GM19238 (cell line): Measurements from ENCODE around the gene TCERG1L.

Experiments used
- DNase-seq: peaks from one replicate; pipeline ENCODE4 v3.0.0; 2011; ENCODE audit warnings: low spot score; ENCODE audit not compliant: insufficient read length

TCERG1L gene

DNA sequence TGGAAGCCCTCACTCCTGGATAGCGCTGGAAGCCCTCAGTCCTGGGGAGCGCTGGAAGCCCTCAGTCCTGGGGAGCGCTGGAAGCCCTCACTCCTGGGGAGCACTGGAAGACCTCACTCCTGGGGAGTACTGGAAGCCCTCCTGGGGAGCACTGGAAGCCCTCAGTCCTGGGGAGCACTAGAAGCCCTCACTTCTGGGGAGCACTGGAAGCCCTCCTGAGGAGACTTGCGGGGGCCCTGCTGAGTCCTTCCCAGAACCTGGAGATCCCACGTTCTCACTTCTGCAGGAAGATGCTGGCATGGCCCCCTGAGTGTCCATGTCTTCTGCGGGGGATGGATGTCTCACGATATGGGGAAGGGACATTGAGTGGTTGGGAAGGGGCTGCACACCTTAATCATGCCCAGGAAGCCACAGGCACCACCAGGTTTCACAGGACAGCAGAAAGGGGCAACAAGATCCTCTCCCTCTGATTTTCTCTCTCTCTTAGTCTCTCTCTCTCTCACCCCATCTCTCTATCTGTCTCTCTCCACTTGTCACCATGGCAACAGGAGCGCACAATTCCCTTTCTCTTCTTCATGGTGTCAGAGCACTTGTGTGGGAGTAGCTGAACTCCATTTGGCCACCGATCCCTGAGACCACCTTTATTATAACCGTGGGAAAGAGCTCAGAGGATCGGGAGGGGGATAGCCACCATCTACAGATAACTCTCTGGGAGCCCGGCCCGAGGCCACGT, 267.0 kb downstream of the TCERG1L start:
- DNase-seq, result no peak

DNA sequence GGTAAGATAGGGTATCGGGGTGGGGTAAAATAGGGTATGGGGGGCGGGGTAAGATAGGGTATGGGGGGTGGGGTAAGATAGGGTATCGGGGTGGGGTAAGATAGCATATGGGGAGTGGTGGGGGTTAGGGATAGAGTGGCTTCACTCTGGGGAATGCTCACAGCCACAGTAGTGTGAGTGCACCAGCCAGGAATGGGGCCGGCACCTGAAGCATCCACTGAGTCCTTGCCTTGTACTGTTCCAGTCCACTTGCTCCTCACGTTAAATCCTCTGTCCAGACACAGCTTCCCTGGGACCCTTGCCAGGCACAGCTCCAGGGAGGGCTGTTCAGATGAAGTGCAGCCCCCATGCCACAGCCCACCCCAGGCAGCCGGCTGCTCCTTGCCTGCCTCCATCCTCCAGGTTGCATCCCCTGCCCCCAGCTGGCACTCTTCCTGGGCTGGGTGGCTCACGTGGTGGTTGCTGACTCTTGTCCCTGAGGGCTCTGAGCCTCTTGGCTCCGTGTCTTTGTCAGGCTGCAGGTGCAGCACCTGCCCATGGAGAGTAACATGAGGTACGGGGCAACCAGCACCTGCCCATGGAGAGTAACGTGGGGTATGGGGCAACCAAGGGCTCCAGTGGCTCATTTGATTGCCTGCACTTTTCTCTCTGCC, 268.4 kb downstream of the TCERG1L start:
- DNase-seq, result no peak
